GM10266 (cell line): Measurements from ENCODE around the gene HMGB2.

Experiments used
- DNase-seq: peaks from one replicate; pipeline ENCODE4 v3.0.0; 2012; ENCODE audit errors: extremely low spot score
- TF ChIP-seq, protein P1 (sequence below): IDR thresholded peaks from 2 replicates; pipeline ENCODE4 v1.5.1; 2012; ENCODE audit warnings: mild to moderate bottlenecking, low read depth; ENCODE audit not compliant: control insufficient read depth, insufficient read depth; ENCODE audit errors: missing control alignments

Gene HMGB2

GRCh38 chr4:173281406-173282255 is 52.5 kb downstream of the HMGB2 start:
- TF ChIP-seq, protein P1, sequence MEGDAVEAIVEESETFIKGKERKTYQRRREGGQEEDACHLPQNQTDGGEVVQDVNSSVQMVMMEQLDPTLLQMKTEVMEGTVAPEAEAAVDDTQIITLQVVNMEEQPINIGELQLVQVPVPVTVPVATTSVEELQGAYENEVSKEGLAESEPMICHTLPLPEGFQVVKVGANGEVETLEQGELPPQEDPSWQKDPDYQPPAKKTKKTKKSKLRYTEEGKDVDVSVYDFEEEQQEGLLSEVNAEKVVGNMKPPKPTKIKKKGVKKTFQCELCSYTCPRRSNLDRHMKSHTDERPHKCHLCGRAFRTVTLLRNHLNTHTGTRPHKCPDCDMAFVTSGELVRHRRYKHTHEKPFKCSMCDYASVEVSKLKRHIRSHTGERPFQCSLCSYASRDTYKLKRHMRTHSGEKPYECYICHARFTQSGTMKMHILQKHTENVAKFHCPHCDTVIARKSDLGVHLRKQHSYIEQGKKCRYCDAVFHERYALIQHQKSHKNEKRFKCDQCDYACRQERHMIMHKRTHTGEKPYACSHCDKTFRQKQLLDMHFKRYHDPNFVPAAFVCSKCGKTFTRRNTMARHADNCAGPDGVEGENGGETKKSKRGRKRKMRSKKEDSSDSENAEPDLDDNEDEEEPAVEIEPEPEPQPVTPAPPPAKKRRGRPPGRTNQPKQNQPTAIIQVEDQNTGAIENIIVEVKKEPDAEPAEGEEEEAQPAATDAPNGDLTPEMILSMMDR, result no peak
- no peak for DNase-seq
